ENCODE measurements around the gene ZNF266.

ZNF266 gene

DNA sequence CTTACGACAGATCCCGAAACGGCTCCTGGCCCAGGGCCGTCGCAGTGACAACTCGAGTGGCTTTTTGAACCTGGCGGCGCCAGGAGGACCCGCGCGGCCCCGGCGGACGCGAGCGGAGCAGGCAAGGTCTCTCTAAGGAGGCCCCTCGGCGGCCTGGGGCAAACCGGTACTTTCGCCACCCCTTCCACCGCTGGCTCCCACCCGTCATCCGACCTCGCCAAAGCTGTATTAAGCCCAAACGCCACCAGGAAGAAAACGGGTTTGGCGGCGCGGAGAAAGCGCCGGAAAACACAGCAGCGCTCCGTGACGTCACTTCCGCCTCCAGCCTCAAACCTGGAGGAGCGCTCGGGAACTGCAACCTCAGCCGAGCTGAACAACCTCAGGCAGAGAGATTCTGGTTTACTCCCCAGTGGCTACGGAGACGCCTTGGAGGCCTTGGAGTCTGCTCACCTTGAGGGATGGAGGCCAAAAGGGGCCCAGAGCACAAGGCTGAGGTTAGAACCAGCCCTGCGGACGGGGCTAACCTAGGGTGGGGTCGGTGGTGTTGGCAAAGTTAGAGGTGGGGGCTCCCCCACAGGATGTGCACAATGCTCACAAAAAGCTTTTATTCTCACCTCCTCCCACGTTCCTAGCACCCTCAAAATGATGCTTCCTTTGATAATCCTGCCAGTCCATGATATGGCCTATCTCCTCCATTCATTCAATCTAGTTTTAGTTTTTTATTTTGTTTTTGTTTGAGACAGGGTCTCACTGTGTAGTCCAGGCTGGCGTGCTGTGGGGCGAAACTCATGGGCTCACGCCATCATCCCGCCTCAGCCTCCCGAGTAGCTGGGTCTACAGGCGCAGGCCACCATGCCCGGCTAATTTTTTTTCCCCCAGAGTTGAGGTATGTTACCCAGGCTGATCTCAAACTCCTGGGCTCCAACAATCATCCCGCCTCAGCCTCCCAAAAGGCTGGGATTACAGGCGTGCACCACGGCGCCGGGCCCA, at the start of gene ZNF266:
ZNF266 (minus strand) TSS at position 295 of the 990 bp plus-strand sequence. CDS start 15,484 bp downstream, outside the sequence.
- peak; percentile 91 for DNase-seq

DNA sequence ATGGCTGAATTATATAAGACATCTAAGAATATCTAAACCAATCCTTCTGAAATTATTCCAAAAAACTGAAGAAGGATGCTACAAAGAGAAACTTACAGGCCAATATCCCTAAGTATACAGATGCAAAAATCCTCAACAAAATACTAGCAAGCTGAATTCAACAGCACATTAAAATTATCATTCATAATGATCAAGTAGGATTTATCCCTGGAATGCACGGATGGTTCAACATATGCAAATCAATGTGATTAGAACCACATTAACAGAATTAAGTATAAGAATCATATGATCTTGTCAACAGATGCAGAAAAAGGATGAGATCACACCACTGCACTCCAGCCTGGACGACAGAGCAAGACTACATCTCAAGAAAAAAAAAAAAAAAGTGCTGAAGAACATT, 49.8 kb upstream of the ZNF266 start:
- no peak for DNase-seq

DNA sequence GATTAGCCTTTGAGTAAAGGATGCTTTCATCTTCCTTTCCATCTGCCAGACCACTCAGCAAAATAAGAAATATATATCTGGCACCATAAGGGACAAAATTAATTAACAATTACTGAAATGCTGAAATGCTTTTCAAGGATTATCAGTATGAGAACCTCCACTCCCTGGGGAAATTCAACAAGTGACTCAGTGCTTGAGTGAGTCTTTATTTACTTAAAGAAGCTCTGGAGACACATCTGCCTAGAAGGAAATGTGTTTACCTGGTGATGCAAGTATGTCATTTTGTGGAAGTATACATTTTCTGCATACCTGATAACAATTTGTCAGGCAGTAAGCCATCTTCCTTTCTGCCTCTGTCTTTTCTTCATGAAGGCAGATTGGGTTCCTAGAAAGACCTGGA, 39.6 kb upstream of the ZNF266 start:
- no peak for DNase-seq

DNA sequence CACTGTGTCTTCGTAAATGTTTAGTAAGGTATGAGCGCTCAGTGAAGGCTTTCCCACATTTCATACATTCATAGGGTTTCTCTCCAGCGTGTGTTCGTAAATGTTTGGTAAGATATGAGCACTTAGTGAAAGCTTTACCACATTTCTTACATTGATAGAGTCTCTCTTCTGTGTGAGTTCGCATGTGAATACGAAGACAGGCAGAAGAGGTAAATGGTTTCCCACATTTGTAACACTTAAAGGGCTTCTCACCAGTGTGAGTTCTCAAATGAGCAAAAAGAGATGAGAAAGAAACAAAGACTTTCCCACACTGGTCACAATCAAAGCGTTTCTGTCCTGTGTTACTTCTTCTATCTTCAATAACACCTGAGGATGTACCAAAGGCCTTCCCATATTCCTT, 31.8 kb upstream of the ZNF266 start:
- DNase-seq = no peak

DNA sequence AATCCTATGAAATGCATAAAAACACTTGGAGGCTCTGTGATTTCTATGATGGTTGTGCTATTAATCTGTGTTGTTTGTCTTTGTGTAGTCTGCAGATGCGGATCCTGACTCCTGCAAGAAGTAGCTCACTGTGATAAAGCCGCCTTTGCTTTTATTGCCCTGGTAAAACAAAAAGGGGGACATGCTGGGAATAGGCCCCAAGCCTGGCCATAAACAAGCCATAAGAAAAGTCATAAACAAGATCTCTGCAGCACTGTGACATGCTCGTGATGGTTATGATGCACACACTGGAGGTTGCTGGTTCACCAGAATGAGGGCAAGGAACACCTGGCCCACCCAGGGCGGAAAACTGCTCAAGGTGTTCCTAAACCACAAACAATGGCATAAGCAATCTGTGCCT, 26.6 kb upstream of the ZNF266 start:
- DNase-seq = no peak

DNA sequence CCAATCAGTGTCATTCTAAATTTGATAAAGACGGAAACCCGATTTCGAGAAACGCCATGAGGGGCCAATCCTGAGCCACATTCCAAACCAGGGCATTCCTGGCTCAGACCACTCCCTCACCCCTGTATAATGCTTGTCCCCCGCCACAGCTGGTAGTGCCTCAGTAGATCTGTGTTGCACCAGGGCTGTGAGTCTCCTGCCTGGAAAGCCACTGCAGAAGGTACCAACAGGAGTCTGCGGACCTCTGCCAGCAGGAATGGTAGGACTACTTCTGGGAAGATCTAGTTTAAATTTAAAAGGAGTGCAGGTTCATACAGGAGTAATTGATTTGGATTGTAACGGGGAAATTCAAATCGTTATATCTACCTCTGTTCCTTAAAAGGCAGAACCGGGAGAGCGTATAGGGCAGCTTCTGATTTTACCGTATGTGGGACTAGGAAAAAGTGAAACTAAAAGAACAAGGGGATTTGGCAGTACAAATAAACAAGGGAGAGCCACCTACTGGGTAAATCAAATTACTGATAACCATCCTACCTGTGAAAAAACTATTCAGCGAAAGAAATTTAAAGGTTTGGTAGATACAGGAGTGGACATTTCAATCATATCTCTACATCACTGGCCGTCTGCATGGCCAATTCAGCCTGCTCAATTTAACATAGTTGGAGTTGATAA, 20.8 kb upstream of the ZNF266 start:
- DNase-seq = no peak

DNA sequence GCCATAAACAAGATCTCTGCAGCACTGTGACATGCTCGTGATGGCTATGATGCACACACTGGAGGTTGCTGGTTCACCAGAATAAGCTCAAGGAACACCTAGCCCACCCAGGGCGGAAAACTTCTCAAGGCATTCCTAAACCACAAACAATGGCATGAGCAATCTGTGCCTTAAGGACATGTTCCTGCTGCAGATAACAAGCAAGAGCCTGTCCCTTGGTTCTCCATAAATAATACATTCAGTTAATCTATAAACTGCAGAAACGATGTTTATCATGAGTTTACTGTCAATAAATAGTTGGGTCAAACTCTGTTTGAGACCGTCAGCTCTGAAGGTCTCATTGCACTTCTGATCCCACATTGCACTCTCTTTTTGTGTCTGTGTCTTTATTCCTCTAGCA, 18.6 kb upstream of the ZNF266 start:
- DNase-seq = no peak

DNA sequence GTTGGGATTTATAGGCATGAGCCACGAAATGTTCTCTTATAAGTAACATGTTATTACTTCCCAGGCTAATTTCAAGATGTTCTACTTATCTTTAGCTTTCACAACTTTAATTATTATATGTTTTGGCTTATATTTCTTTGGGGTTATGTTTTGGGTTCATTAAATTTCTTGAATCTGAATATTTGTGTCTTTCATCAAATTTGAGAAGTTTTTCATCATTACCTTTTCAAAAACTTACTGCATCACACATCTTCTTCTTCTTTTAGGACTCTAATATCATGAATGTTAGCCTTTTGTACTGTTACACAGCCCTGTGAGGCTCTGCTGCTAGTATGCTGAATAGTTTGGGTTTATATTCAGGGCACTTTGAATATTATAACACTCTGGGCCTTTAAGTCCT, 9.7 kb upstream of the ZNF266 start:
- no peak for DNase-seq

DNA sequence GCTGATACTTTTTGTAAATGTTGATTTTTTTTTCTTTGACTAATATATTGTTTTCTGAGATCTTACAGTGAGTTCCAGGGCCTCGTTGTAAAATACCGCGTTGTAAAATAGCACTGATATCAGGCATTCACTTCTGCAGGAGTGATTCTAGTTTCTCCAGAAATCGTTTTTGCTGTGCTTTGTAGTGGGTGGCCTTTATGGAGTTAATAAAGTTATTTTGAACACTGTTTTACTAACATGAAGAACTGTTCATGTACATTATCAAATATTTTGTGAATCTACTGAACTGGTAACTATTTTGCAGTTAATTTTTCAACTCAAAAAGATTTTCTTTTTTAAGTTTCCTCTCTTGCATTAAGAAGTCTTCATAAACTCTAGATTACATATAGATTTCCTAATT, 985 bp upstream of the ZNF266 start:
- DNase-seq = no peak

DNA sequence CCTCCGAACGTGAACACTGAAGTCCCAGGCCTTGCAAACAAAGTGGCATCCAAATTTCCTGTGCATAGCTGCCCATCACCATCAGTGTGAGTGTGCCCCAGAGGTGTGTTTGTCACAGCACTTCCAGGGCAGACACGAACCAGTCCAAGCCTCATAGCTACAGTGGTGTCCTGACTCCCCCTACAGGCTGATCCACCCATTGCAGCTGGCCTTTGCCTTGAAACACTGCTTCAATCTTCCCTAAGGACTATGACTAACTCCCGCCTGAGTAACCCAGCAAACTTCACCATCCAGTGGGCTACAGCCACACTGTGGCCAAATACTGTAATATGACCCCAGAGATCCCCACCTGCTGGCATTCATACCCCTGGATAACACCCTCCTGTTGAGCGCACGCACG, 3.9 kb downstream of the ZNF266 start:
- DNase-seq = peak; percentile 33

DNA sequence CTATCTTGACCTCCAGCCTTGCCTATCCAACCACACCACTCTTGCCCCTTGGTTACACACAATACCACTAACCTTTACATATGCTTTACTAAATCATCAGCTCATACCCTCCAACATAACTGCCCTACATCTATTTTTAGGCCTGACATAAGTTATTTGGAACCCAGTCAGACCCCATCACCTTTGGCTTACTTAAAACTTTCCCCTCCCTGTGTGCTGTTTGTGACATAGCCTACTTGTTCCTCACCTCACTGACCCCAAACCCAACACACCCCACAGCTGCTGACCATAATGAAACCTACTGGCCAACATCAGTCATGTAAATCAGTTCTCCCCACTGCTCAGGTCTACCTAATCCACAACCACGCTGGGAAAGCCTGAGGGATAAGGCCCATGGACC, 4.9 kb downstream of the ZNF266 start:
- no peak for DNase-seq

DNA sequence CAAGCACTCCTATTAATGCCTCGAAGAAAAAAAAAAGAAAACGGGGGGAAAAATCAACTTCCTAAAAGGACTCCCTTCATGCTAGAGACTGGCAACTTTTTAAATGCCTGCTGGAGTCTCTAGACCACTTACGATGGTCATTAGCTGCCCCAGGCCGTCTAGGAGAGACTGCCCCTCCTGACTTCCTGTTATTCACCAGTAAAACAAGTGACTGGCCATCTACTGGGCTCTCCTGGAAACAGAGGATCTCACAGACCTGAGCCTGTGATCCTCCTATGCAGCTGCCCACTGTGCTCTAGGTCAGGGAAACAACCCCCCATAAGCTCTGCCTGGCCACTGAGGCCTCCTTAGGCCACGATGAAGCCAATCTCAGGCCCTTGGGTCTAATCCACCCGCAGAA, 7.4 kb downstream of the ZNF266 start:
- no peak for DNase-seq

DNA sequence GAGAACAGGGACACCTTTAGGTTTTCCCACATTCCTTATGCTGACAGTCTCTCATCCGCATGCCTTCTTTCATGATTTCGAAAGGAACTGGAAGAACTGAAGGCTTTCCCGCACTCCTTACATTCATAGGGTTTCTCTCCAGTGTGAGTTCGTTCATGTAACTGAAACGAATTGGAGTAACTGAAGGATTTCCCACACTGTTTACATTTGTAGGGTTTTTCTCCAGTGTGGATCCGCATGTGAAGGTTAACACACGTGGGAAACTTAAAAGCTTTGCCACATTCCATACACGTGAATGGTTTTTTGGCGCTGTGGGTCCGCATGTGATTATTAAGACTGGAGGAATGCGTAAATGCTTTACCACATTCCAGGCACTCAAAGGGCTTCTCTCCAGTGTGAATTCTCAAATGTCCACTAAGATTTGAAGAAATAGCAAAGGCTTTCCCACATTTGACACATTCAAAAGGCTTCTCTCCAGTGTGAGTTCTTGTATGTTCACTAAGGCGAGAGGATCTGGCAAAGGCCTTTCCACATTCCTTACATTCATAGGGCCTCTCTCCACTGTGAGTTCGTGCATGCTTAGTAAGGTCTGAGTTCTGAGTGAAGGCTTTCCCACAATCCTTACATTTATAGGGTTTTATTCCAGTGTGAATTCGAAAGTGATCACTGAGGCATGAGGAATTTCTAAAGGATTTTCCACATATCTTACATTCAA, 22.0 kb downstream of the ZNF266 start:
- no peak for DNase-seq

DNA sequence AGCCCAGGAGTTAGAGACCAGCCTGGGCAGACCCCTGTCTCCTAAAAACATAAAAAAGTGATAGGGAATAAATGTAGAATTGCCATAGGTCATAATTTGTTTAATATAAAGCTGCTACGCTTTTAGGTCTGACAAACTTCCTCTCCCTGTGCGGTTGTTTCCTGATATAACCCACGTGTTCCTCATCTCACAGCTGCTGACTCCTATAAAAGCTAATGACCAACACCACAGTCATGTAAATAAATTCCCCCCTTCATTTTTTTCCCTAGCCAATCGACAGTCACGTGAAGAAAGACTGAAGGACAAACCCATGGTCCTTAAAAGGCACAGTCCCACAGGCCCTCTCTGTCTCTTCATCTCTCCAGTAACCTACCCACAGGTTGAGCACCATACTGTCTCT, 27.5 kb downstream of the ZNF266 start:
- DNase-seq = no peak

DNA sequence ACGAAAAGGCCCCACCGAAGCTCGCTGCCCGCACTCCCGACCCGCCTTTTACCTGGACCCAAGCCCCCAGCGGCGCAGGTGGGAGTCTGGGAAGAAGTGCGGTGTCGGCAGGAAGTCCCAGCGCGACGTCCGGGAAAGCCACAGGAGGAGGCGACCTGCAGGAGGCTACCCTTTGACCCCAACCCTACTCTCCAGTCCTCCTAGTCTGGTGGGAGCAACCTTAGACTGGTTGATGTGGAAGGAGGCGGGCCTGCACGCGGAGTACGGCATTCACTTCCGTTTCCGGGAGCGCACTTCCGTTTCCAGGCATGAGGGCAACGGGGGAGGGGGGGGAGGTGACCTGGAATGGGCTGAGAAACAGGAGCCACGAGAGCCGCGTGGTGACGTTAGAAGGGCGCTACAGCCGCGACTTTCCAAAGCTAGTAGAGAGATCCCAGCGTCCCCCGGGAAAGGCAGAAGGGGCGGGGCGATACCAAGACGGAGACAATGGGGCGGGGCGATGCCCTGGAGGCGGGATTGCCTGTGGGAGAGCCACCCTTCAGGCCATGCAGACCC, 28.5 kb downstream of the ZNF266 start:
- peak; percentile 90 for DNase-seq

DNA sequence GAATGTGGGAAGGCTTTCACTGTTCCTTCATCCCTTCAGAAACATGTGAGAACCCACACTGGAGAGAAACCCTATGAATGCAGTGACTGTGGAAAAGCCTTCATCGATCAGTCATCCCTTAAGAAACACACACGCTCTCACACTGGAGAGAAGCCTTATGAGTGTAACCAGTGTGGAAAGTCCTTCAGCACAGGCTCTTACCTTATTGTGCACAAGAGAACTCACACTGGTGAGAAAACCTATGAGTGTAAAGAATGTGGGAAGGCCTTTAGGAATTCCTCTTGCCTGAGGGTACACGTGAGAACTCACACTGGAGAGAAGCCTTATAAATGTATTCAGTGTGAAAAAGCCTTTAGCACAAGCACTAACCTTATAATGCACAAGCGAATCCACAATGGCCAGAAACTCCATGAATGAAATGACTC, 54.0 kb downstream of the ZNF266 start:
- DNase-seq = no peak

DNA sequence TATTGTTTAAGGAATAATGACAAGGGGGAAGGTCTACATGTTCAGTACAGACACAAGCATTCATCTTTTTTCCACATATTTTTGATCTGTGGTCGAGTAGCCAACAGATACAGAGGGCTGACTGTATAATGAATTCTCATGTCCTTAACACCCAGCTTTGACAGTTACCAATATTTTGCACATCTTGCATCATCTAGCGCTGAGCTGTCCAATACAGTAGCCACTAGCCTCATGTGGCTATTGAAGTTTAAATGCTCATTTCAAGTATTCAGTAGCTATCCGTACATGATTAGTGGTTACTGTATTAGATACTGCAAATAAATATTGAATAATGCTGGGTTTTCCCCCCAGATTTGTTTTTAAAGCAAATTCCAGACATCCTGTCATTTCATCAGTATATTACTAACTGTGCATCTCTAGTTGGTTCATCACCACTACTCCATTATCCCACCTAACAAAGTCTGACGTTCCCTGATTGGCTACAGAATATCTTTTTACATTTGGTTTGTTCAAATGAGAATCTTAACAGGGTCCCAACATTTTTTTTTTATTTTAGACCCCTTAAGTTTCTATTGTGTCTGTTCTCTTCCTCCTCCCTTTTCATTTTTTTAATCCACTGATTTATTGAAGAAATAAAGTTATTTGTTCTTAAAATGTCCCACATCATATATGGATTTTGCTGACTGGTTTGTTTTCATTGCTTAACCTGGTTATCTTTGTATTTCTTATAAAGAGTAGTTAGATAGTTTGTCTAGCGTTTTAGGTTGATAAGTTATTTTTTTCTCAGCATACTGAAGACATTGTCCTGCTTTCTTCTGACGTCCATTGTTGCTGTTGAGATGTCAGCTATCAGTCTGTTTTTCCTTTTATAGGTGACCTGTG, 64.4 kb downstream of the ZNF266 start:
- DNase-seq = no peak

DNA sequence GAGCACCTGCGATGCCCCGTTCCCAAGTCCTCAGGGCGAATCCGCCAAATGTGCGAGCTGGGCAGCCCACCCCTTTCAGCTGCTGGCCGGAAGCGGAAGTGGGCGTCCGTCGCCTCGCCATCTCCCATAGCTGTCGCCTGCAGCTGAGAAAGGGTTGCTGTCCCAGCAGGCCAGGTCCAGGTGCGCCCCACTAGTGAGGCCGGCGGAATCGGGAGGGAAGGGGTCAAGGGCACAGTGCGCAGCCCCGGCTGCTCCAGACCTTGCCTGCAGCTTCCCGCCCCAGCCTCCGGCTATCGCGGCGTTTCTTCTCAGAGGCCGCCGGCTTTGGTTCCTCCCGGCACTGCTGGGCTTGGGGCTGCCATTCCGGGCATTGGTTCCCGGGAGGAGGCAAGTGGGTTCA, 72.5 kb downstream of the ZNF266 start, which contains the start of gene ZNF177:
ZNF177 (plus strand) TSS at position 109 of the 400 bp plus-strand sequence. CDS start 15,299 bp downstream, outside the sequence.
- peak; percentile 8 for DNase-seq
